ENCODE measurements around the gene VGLL2.

The VGLL2 gene, protein sequence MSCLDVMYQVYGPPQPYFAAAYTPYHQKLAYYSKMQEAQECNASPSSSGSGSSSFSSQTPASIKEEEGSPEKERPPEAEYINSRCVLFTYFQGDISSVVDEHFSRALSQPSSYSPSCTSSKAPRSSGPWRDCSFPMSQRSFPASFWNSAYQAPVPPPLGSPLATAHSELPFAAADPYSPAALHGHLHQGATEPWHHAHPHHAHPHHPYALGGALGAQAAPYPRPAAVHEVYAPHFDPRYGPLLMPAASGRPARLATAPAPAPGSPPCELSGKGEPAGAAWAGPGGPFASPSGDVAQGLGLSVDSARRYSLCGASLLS

DNA sequence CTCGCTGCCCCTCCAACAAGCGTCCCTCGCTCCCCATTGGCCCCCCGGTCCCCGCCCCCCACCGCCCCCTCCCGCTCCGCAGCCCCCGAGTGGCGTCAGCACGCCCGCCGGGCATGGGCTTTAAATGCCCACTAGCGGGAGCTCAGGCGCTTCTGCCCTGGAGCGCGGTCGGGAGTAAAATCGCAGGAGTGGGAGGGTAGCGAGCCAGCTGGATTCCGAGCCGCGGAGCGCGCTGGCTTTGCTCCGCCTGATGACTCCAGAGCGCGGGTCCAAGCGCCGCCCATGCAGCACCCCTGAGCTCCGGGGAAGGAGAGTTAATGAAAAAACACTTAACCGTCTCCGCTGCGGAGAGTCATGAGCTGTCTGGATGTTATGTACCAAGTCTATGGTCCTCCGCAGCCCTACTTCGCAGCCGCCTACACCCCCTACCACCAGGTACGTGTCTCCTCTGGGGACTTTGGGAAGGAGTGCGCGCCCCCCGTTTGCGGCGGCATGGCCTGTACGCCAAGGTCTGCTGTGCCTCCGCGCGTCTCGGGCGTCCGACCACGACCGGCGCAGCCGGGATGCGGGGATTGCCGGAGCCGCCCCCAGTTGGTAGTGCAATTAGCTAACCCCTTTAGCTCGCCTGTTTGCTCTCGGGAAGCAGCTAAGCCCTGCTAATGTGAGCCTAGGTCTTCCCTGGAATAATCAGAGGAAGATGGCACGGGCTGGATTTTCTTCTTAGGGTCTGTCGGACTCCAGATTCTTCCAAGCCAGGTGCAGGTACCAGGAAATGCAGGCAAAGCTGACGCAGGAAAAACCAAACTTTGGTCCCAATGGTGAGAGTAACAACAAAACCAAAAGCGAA, at the start of gene VGLL2:
Gene VGLL2 (plus strand): TSS at position 149 of the 847 bp plus-strand sequence. CDS start 206 bp downstream, at position 355.
- H3K4me3 ChIP-seq (ENCODE audit: low read depth, low read length): peak within 1 kb of the TSS; percentile 29
- DNase-seq (ENCODE audit: low read depth): peak; percentile 27

DNA sequence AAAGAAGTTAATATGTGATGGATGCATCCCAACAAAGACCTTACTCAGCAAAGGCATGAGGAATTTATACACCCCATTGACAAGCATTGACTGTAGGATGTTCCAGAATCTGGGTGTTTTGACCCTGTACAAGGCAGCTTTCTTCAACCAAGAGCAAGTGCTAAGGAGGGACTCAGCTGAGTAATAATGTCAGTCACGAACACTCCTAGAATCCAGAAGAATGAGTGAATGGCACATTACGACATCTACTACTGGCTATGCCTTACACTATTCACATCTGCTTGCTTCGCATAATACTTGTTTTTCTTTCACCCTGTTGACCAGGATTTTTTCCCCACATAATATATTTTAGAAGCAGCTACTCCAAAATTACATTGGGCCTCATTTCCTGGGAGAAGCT, 42.5 kb upstream of the VGLL2 start:
- TF ChIP-seq, protein P1, sequence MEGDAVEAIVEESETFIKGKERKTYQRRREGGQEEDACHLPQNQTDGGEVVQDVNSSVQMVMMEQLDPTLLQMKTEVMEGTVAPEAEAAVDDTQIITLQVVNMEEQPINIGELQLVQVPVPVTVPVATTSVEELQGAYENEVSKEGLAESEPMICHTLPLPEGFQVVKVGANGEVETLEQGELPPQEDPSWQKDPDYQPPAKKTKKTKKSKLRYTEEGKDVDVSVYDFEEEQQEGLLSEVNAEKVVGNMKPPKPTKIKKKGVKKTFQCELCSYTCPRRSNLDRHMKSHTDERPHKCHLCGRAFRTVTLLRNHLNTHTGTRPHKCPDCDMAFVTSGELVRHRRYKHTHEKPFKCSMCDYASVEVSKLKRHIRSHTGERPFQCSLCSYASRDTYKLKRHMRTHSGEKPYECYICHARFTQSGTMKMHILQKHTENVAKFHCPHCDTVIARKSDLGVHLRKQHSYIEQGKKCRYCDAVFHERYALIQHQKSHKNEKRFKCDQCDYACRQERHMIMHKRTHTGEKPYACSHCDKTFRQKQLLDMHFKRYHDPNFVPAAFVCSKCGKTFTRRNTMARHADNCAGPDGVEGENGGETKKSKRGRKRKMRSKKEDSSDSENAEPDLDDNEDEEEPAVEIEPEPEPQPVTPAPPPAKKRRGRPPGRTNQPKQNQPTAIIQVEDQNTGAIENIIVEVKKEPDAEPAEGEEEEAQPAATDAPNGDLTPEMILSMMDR (conservative IDR thresholded peaks at IDR 0.05; ENCODE audit: low read depth, low read length): no peak
- no peak for DNase-seq (ENCODE audit: low read depth)
- H3K4me3 ChIP-seq (ENCODE audit: low read depth, low read length): no peak overlapping the region

More for the DNA sequence above, at the start of gene VGLL2:
- TF ChIP-seq, protein P1 (conservative IDR thresholded peaks at IDR 0.05; ENCODE audit: low read depth, low read length): no peak

DNA sequence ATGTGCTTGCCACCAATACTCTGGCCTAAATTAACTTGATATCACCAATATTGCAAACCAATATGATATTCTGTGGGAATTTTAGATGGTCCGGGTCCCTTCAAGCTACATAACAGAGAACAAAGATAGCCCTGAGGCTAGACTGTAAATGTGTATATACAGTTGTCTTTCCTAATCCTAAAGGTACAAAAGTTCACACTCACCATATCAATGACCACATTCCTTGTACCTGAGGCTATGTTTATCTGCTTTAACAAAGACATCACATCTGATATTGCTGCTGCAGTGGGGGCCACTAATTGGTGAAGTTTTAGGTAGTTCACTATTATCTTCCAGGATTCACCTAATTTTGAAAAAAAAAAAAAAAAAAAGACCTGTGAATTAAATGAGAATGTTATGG, 38.6 kb upstream of the VGLL2 start:
- H3K4me3 ChIP-seq (ENCODE audit: low read depth, low read length): no peak overlapping the region
- TF ChIP-seq, protein P1 (conservative IDR thresholded peaks at IDR 0.05; ENCODE audit: low read depth, low read length): no peak
- no peak for DNase-seq (ENCODE audit: low read depth)

DNA sequence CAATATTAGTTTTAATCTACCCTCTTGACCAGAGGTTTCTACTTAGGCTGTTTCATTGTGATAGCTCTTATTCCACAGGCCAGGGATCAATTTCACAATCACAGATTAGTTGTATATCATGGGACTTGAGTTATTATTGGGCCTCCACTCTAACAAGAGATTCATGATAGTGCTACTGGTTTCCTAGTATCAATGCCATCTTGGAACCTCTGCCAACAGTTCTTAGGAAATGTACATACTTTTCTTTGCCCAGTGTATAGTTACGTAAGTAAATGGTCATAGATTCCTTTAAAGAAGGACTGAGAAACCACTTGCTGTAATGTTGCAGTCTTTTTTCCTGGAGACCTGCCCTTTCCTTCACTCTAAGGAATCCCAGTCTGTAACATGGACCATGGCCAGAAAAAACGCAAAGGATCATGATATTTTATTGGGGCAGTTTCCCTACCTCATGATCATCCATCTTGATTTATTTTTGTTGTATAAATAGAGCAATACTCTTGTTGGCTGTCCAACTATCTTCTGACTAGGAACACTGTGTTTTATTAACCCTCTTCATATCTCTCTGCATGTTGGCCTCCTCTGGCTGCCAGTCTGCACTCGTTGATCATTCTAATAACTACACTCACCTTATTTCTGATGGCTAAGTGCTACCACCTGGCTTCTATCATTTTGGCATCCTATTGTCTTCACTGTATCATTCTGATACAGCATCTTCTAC, 38.0 kb upstream of the VGLL2 start:
- no peak overlapping the region for H3K4me3 ChIP-seq (ENCODE audit: low read depth, low read length)
- TF ChIP-seq, protein P1 (conservative IDR thresholded peaks at IDR 0.05; ENCODE audit: low read depth, low read length): no peak
- DNase-seq (ENCODE audit: low read depth): no peak

DNA sequence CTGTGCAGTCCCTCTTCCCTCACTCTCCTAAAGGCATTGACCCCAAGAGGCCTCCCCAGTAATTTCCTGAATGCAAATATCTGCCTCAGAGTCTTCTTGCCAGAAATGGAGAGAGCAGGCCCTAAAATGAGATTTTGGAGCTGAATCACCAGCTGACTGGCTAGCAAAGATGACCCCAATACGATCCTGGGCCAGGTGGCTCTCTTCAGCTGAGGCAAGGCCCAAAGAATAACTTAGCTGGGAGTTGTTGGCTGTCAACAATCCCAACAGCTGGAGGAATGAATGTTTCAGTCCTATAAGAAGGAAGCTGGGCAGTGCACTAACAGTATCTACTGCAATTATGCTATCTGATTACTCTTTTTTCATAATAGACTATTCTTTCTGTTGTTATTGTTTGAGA, 37.2 kb upstream of the VGLL2 start:
- no peak overlapping the region for H3K4me3 ChIP-seq (ENCODE audit: low read depth, low read length)
- no peak for DNase-seq (ENCODE audit: low read depth)
- TF ChIP-seq, protein P1 (conservative IDR thresholded peaks at IDR 0.05; ENCODE audit: low read depth, low read length): no peak

DNA sequence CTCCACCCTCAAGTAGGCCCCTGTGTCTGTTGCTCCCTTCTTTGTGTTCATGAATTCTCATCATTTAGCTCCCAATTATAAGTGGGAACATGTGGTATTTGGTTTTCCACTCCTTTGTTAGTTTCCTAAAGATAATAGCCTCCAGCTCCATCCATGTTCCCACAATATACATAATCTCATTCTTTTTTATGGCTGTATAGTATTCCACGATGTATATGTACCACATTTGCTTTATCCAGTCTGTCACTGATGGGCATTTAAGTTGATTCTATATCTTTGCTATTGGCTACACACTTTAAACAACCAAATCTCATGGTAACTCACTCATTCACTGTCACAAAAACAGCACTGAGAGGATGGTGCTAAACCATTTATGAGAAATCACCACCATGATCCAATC, 35.5 kb upstream of the VGLL2 start:
- TF ChIP-seq, protein P1 (conservative IDR thresholded peaks at IDR 0.05; ENCODE audit: low read depth, low read length): no peak
- DNase-seq (ENCODE audit: low read depth): no peak

More for the DNA sequence above, 35.5 kb upstream of the VGLL2 start:
- no peak overlapping the region for H3K4me3 ChIP-seq (ENCODE audit: low read depth, low read length)

All from choroid plexus epithelial cell (primary cell).